Activated CD8-positive, alpha-beta memory T cell treated with anti-CD3 and anti-CD28 coated beads for 24 hours (primary cell): ENCODE measurements around the gene PPDPF.
"Not testable (repeated sequence)": the region's sequence is repeated elsewhere in the genome, so short reads cannot be mapped to it uniquely, and the experiment has no call there.

Experiments
- DNase-seq: peaks from one replicate; pipeline ENCODE4 v3.0.0-alpha.2; 2020

The PPDPF gene

DNA sequence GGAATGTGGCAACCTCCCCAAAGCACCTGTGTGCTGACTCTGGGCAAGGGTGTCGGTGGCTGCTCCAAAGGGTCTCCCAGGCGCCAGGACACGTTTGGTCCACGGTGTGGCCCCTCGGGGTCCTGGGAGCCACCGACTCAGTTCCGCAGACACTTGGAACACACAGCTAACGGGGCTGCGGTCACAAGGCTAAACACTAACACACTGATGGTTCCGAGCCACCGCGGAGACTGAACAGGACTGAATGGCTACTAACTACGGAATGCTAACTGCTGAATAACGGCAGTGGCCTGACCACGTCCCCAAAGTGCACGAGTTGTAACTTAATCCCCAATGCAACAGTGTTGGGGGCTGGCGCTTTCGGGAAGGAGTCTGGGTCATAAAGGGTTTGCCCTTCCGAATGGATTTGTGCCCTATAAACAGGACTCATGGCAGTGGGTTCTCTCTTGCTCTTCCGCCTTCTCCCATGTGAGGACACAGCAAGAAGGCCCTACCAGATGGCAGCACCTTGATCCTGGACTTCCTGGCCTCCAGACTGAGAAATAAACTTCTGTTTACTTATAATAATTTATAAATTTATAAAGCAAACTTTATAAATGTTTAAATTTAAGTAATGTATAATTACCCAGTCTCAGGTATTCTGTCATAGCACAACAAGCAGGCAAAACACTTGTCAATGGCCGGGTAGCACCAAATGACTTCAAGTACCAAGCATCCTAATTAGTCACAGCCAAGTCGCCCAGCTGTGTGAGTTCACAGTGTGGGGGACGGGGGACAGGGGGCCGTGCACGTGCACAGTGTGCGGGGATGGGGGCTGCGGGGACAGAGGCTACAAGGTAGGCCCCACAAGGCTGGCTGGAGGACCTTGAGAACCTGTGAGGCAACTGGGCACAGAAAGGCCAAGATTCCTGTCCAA is 19.4 kb upstream of the PPDPF start:
- DNase-seq: no peak

DNA sequence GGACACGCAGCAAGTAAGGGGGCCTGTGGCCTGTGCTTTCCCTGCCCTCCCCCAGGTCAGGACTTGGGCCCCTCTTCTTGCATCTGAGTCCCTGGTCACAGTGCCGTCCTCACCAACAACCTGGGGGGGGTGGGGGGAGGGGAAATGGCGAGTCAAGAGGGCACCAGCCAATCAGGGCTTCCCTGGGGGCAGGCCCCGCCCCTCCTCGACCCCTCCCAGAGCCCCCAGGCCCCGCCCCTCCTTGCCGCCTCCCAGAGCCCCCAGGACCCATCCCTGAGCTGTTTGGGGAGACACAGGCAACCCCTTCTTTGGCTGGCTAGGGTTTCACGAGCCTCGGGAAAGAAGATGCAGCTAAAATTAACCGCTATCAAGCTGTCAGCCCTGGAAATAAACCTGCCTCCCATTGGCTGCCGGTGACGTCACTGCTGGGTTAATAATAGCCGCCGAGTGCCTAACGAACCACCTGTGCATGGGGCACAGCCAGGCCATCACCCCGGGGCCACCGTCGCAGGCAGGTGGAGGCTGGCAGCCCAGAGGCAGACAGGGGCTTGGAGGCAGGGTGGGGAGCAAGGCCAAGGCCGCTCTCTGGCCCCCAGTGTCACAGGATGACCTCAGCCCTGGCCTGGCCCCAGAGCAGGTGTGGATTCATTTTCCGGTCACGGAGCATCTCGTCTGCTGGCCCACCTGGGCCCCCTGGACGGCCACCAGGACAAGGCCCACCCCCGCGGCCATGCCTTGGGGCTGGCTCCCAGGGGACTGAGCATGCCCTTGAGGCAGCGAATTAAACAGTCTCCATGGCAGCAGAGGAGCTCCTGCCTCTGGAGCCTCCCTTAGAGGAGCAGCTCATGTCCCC is 18.5 kb upstream of the PPDPF start:
- no peak for DNase-seq

DNA sequence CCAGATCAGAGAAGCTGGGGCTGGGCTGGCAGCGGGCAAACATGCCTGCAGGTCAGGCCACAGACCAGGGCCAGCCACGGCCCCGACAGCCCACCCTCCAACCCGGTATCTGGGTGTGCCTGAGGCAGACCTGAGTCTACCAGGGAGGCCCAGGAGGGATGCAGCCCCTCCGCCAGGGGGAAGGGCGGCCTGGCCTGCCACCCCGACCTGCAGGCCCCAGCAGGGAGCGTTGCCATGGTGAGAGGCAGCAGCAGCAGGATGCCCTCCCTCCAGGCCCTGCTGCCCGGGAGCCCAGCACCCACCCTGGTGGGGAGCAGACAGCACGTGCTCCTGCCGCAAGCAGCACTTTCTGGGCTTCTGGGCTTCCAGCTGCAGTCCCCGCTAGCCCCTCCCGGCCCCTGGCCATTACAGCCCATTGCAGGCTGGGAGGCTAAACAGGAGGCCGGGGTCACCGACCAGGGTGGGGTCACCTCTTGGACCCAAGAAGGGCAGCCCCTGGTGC is 17.8 kb upstream of the PPDPF start:
- DNase-seq: no peak

DNA sequence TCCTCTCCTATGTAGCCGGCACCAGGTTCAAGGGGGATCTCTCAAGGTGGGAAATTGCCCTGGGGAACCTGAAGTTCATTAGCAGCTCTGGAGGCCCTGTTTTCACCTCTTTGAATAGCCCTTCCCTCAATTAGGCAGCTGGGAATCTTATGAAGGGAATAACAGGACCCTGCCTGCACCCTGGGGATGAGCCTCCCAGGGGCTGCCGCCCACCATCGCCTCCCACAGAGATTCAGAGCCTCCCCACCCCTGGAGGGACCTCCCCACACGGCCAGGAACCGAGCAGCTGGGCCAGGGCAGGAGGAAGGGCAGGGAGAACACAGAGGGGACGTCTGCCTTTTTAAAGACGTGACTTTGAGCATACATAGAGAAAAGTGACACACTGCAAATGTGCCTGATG is 17.0 kb upstream of the PPDPF start:
- no peak for DNase-seq

DNA sequence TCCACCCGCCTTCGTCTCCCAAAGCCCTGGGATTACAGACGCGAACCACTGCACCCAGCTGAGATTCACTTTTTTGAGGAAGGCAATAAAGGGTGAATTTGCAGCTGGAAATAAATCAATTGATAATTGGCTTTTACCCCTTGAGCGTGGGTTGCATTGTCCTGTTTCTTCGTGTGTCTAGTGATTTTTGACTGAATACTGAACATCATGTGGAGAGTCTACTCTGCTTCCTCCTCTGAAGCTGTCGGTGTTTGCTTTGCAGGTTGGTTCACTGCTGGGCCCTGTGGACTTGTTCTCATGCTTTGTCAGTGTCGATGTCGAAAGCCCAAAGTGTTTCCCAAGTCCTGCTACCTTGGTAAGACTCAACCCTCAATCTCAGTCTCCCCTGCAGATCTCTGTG is 15.9 kb upstream of the PPDPF start:
- no peak for DNase-seq

DNA sequence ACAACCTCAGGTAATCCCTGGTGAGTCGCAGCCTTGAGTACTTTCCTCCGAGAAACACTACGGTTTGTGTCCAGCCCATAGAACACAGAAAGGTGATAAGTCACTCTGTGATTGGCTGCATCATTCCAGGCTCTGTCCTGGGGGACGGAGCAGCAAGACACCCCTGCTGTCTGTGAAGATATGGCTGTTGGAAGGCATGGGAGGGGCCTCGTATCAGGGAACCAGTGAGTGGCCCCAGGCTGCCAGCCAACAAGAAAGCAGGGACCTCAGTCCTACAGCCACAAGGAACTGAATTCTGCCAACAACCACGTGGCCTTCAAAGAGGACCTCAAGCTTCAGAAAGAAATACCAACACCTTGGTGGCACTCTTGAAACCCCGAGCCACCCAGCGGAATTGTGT is 15.3 kb upstream of the PPDPF start:
- DNase-seq: no peak

DNA sequence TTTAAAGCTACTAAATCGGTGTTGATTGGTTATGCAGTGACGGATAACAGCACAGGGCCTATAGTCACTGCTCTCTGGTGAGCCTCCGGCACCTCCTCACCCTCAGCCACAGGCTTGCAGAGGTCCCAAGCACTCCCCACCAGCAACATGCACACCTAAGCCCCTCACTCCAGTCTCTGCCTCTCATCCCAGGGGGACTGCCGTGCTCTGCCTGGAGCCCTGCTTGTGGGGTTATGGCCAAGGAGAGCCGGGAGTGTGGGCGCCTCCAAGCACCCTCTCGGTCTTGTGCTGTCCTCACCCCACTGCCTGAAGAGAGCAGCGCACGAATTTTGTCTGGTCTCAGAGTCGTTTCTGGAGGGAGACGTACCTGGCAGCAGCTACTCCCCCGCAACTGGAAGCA is 14.8 kb upstream of the PPDPF start:
- DNase-seq: no peak

DNA sequence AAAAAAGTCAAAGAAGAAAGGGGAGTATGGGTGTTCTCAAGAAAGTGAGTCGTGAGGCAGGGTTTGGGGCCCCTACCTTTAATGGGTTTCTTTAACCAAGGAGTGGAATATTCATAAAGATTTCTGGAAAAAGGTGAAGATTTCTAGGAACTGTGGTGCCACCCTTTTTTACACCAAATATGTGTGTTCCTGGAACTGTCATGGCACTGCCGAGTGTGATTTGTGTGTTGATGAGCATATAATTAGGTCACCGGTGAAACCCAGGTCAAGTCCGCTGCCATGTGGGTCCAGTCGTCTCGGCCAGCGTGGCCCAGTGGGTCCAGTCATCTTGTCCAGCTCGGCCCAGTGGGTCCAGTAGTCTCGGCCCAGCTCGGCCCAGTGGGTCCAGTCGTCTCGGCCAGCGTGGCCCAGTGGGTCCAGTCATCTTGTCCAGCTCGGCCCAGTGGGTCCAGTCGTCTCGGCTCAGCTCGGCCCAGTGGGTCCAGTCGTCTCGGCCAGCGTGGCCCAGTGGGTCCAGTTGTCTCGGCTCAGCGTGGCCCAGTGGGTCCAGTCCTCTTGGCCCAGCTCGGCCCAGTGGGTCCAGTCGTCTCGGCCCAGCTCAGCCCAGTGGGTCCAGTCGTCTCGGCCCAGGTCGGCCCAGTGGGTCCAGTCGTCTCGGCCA is 13.4 kb upstream of the PPDPF start:
- DNase-seq: no peak

DNA sequence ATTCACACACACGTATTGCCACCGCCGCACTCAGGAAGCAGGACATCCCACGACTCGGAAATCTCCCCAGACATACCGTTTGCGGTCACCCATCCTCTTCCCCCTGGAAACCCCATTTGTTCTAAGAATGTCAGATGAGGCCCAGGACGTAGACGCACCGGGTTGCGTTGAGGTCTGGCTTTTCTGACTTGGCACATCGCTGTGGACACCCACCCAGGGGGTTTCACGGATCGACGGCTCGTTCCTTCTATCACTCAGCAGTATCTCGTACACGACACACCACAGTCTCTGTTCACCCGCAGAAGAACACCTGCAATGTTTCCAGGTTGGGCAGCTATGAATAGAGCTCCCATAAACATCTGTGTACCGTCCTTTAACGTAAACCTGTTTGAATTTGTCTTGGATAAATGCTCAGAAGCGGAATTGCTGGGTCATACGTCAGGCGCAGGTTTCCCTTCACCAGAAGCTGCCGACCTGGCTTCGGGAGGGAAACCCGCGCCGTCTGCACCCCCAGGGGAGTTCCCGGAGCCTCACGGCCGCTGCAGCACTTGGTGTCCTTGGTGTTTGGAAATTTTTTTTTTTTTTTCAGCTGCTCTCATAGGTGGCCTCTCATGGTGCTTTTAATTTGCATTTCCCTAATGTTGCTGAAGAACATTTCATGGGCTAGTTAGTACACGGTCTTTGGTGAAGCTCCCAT is 12.3 kb upstream of the PPDPF start:
- DNase-seq: no peak

DNA sequence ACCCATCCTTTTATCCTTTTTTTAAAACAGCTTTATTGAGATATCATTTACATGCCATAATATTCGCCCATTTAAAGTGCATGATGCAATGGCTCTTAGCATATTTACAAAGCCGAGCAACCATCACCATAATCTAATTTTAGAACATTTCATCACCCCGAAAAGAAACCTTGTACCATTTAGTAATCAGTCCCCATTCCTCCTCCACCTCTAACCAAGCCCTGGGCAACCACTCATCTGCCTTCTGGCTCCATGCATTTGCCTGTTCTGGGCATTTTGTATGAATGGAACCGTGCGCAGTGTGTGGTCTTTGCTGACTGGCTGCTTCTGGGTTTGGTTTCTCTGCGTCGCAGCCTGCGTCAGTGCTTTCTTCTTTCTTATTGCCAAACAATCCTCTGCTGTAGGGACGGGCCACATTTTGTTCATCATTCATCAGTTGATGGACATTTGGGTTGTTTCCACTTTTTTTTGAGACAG is 11.4 kb upstream of the PPDPF start:
- DNase-seq: no peak

DNA sequence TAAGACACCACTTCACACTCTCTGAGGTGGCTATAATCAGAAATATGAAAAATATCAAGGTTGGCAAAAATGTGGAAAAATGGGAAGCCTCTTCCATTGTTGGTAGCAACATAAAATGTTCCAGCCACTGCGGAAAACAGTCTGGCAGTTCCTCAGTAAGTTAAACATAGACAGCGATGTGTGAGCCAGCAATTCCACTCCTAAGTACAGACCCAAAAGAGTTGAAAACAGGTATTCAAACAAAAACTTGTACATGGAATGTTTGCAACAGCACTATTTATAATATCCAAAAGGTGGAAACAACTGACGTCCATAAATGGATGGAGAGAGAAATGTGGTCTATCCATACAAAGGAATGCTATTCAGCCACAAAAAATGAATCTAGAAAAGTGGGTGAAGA is 7.4 kb upstream of the PPDPF start:
- no peak for DNase-seq

DNA sequence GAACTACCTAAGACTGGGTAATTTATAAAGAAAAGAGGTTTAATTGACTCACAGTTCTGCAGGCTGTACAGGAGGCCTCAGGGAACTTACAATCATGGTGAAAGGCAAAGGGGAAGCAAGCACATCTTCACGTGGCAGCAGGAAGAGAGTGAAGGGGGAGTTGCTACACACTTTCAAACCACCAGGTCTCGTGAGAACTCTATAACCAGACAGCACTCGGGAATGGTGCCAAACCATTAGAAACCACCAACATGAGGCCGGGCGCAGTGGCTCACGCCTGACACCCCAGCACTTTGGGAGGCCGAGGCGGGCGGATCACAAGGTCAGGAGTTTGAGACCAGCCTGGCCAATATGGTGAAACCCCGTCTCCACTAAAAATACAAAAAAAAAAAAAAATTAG is 6.0 kb upstream of the PPDPF start:
- not testable (repeated sequence) for DNase-seq

DNA sequence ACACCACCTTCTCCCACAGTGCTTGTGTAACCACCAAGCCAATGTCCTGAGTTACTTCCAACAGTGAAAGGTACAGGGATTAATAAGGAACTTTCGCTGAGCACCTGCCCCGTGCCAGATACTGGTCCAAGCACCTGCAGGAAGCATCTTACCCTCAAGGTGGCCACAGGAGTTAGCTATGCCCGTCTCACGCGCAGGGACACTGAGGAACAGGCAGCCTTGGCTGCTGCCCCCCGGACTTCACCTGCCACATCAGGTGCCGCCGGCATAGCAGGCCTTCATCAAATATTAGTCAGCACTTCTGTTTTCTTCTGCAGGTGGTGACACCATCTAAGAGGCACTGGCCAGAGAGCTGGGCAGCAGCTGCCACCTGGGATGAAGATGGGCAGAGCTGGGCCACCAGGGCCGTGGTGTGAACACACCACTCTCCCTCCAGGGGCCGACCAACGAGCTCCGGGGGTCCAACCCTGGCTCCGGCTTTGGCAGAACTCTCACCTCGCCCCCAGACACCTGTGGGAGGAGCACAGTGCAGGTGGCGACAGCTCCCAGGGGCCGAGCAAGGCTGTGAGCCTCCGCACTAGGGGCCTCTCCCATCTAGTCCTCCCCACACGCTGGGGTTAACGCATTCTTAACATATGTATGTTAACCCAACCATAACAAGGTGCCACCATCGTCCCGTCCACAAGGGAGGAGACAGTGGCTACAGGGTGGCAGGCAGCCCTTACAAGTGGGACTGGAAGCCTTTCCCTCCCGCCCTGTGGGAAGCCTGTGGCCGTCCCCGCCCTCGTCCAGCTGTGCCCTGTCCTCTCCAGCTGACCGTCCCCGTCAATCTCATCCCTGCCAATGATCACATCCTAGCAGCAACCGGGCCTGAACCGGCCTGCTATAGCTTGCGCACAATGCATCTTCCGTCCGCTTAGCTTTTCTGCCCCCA is 2.9 kb upstream of the PPDPF start:
- no peak for DNase-seq

DNA sequence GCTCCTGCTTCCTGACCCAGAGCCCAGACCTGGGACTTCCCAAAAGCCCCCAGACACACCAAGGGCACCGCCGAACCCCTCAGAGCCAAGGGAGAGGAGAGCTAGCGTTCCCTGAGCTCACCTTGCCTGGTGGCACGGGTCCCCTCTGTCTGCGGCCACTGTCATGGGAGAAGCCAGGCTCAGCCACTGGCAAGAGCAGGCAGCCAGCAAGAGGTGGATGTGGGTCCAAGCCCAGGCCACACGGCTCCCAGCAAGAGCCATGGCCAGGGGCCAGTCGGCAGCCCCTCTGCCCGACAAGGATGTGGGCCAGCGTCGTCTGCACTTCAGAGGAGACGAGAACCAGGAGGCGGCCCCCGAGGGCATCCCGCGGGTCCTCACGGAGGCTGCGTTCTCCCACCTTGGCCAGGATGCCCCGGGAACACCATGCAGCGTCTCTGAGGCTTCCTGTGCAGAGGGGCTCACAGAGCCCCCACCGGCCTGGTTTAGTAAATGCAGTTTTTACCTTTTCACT is 2.2 kb upstream of the PPDPF start:
- no peak for DNase-seq

DNA sequence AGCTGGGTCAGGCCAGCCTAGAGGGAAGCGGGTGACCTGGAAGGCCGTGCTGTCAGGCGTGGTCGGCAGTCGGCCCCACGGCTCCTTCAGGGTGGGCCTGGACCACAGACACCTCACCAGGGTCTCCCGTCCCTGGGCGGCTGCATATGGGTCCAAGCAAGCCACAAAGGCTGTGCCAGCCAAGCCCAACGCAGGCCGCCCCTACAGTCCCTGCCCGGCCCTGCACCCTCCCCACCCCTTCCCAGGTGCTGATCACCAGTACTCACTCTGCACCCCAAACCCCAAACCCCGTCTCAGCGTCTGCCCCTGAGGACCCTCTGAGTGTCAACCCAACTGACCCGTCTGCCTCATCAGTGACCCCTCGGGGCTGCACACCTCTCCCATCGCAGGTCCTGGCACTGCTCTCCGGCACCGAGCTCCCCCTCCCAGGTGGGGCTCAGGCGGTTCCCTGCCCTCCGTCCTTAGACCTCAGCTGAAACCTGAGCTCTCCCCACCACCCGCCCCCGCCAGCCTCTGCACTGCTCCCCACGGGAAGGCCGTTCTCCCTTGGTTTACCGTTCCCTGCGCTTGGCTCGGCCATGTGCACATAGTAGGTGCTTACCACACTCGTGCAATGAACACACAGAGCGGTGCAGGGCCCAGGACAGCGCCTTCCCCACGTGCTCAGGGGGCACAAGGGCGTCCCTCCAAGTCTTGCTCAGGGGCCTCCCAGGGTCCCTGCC is 1.5 kb upstream of the PPDPF start:
- DNase-seq: no peak

DNA sequence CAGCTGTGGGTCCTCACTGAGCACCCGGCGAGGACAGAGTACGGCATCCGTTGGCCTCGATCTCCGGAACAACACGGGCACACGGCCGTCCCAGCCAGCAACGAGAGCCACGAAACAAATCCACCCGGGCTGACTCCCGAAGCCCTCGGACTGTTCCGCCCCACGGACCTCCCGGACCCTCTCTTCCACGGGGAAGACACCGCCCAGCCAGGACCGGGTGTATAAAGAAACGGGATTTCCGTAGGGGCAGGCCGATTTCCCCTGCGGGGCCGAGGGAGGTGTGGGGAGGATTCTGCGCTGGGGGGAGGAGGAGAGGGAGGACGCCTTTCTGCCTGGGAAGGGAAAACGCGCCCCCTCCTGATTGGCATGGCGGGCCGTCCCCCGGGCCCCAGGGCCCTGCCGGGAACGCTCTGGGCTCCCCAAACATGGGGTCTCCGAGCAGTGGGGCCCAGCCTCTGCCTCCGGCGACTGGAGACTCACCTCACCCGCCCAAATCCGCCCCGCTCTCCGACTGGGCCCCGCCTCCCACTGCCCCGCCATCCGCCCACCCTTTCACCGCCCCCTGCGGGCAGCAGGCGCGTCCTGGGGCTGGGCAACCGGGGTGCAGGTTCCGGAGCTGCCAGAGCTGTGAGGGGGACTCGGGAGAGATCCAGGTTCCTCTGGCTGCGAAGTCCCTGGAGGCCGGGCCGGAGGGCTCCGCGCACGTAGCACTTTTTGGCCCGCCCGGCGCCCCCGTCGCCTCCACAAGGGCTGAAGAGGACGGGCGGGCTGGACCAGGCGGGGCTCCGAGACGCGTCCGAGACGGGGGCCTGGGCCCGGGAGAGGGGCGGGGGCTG is 679 bp upstream of the PPDPF start:
- DNase-seq: no peak

DNA sequence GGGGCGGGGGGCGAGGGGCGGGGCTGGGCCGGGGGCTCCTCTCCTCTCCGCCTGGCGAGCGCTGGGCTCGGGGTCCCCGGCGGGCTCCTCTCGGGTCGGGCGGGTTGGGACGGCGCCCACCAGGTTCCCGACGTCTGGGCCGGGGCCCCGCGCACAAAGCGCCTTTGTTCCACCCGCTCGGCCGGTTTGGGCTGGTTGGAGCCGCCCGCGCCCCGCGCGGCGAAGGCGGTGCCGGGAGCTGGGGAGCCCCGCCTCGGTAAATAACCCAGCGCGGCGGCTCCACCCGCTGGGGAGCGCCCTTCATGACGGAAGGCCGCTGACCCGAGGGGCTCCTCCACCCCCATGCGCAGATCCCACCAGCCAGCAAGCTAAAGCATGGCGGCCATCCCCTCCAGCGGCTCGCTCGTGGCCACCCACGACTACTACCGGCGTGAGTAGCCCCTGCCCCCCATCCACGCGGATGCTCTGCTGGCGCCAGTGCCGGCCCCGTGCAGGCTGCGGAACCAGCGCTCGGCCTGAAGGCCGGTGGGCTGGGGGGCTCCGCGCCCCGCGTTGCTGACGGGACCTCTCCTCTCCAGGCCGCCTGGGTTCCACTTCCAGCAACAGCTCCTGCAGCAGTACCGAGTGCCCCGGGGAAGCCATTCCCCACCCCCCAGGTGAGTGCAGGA is 503 bp downstream of the PPDPF start:
- DNase-seq: peak; percentile 89

DNA sequence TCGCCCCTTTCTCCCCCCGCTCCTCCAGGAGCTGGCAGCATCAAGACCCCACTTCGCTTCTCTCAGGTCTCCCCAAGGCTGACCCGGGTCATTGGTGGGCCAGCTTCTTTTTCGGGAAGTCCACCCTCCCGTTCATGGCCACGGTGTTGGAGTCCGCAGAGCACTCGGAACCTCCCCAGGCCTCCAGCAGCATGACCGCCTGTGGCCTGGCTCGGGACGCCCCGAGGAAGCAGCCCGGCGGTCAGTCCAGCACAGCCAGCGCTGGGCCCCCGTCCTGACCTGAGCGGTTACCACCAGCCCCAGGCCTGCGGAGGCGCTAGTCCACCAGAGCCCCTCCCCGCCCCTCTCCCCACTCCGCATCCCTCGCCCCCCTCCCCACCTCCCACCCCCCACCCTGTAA is 1.0 kb downstream of the PPDPF start:
- no peak for DNase-seq
